Astrocyte (in vitro differentiated cells and primary cell): Measurements from ENCODE around the gene C11orf98.

ENCODE experiments used
- CTCF ChIP-seq: IDR thresholded peaks from 2 replicates; pipeline ENCODE4 v1.5.1; 2011; ENCODE audit warnings: low read depth, mild to moderate bottlenecking, inconsistent platforms, low read length, moderate library complexity; ENCODE audit not compliant: insufficient read depth
- EZH2 ChIP-seq: IDR thresholded peaks from 2 replicates; pipeline ENCODE4 v1.6.1; 2012; ENCODE audit warnings: mild to moderate bottlenecking, low read length, inconsistent platforms; ENCODE audit not compliant: insufficient read depth

- no peak for TF ChIP-seq CTCF
- no peak for TF ChIP-seq EZH2
Observed at GRCh38 chr11:62705413-62705812, 40.4 kb upstream of the C11orf98 start.
